Prostate gland (tissue), 2 donors: Measurements from ENCODE around the gene PYDC1.

Experiments used
- CTCF ChIP-seq, 4 experiments: fragments of 200-600 bp in 2 of 4; fragments of 450-650 bp in 2 of 4; sonication (generic) in 2 of 4; IDR thresholded peaks; 1 replicate in 3 of 4; 2 replicates in 1 of 4; pipeline ENCODE4 v1.5.1; 2016 to 2019; ENCODE audit warnings: antibody characterized with exemption in 4 of 4, mild to moderate bottlenecking in 2 of 4, moderate library complexity in 2 of 4
- POLR2A ChIP-seq: fragments of 450-650 bp; IDR thresholded peaks from one replicate; pipeline ENCODE4 v1.6.1; 2016; ENCODE audit warnings: antibody characterized with exemption, mild to moderate bottlenecking
- POLR2AphosphoS5 ChIP-seq: sonication (generic); formaldehyde crosslinking; IDR thresholded peaks from one replicate; pipeline ENCODE4 v1.6.1; 2017; ENCODE audit warnings: antibody characterized with exemption

GRCh38 chr16:31251435-31251834, 34.5 kb upstream of the PYDC1 start:
- TF ChIP-seq CTCF (IDR thresholded peaks at IDR 0.05) (no peak), POLR2A (no peak), POLR2AphosphoS5 (no peak)
